Gastroesophageal sphincter (tissue), 3 donors: ENCODE measurements around the gene ZNF804A.

Source experiments
- EP300 ChIP-seq: sonication (generic); formaldehyde crosslinking; IDR thresholded peaks from one replicate; pipeline ENCODE4 v1.6.1; 2017; ENCODE audit warnings: antibody characterized with exemption, mild to moderate bottlenecking
- POLR2A ChIP-seq, 2 donors: fragments of 450-650 bp; IDR thresholded peaks; one replicate each; pipeline ENCODE4 v1.6.1; 2017; ENCODE audit warnings: antibody characterized with exemption in 2 of 2, mild to moderate bottlenecking in 2 of 2, moderate library complexity in 1 of 2
- TF ChIP-seq, protein P1 (sequence below), 4 experiments: fragments of 200-600 bp in 2 of 4; fragments of 450-650 bp in 2 of 4; sonication (generic) in 1 of 4; IDR thresholded peaks; one replicate each; pipeline ENCODE4 v1.5.1; 2017 to 2019; ENCODE audit warnings: antibody characterized with exemption in 4 of 4, mild to moderate bottlenecking in 2 of 4, moderate library complexity in 2 of 4

DNA sequence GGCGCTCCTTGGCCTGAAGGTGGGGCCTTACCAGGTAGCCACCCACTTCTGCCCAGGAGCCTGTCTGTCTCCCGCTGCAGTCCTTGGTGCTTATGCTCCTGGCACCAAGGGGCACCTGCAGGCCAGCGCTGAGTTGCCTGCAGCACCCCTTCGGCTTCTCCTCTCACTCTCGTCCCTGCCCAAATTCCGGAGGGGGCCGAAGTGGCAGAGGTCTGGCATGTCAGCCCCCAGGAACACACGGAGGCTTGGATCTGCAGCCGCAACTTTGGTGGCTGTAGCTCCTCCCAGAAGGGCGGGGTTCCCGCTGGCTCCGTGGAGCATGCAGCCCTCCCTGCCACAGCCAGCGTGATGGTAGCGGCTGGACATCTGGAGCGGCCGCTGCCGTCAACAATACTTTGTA is 37.7 kb upstream of the ZNF804A start:
- TF ChIP-seq POLR2A (IDR thresholded peaks at IDR 0.05) (no peak), EP300 (no peak)
- TF ChIP-seq, protein P1, sequence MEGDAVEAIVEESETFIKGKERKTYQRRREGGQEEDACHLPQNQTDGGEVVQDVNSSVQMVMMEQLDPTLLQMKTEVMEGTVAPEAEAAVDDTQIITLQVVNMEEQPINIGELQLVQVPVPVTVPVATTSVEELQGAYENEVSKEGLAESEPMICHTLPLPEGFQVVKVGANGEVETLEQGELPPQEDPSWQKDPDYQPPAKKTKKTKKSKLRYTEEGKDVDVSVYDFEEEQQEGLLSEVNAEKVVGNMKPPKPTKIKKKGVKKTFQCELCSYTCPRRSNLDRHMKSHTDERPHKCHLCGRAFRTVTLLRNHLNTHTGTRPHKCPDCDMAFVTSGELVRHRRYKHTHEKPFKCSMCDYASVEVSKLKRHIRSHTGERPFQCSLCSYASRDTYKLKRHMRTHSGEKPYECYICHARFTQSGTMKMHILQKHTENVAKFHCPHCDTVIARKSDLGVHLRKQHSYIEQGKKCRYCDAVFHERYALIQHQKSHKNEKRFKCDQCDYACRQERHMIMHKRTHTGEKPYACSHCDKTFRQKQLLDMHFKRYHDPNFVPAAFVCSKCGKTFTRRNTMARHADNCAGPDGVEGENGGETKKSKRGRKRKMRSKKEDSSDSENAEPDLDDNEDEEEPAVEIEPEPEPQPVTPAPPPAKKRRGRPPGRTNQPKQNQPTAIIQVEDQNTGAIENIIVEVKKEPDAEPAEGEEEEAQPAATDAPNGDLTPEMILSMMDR (IDR thresholded peaks at IDR 0.05) = no peak
